Suprapubic skin (tissue), 4 donors: ENCODE measurements around the gene AMBRA1. TPM values are rescaled to one million over a fixed set of nuclear protein-coding genes. Genes with fewer than 3 reads are reported as not detected.

Experiments used
- DNase-seq, 2 donors: peaks; one replicate each; pipeline ENCODE4 v3.0.0-alpha.2; 2019; ENCODE audit warnings: low spot score in 2 of 2
- H3K27ac ChIP-seq: fragments of 200-600 bp; sonication (generic); one replicate; pipeline ENCODE4 v1.5.1; 2019
- H3K27me3 ChIP-seq: fragments of 200-600 bp; sonication (generic); one replicate; pipeline ENCODE4 v1.5.1; 2019
- H3K36me3 ChIP-seq: fragments of 200-600 bp; sonication (generic); one replicate; pipeline ENCODE4 v1.5.1; 2019
- H3K4me1 ChIP-seq: fragments of 200-600 bp; sonication (generic); one replicate; pipeline ENCODE4 v1.5.1; 2019
- H3K4me3 ChIP-seq: fragments of 200-600 bp; sonication (generic); one replicate; pipeline ENCODE4 v1.5.1; 2019; ENCODE audit warnings: mild to moderate bottlenecking
- H3K9me3 ChIP-seq: fragments of 200-600 bp; sonication (generic); one replicate; pipeline ENCODE4 v1.5.1; 2019
- EP300 ChIP-seq: sonication (generic); formaldehyde crosslinking; IDR thresholded peaks from one replicate; pipeline ENCODE4 v1.6.1; 2017; ENCODE audit warnings: antibody characterized with exemption
- POLR2A ChIP-seq, 2 donors: fragments of 450-650 bp; IDR thresholded peaks; one replicate each; pipeline ENCODE4 v1.6.1; 2017; ENCODE audit warnings: antibody characterized with exemption in 2 of 2, mild to moderate bottlenecking in 2 of 2, moderate library complexity in 2 of 2
- POLR2AphosphoS5 ChIP-seq, 3 donors: sonication (generic); formaldehyde crosslinking; IDR thresholded peaks; one replicate each; pipeline ENCODE4 v1.6.1; 2017; ENCODE audit warnings: antibody characterized with exemption in 3 of 3
- WGBS: methylation state at CpG from one replicate; pipeline ENCODE4 v1.1.5; 2018; 5-methylcytosine and 5-hydroxymethylcytosine counted together
- total RNA-seq, 4 donors: library from RNA; depleted of rRNA; stranded (reverse); fragments of >200 nt; gene quantifications; one replicate each; pipeline ENCODE4 v1.1.0, GENCODE V29; 2016
- TF ChIP-seq, protein P1 (sequence below), 2 donors: fragments of 200-600 bp in 1 of 2; fragments of 450-650 bp in 1 of 2; sonication (generic) in 1 of 2; IDR thresholded peaks; one replicate each; pipeline ENCODE4 v1.5.1; 2016 to 2019; ENCODE audit warnings: antibody characterized with exemption in 2 of 2, mild to moderate bottlenecking in 1 of 2, moderate library complexity in 1 of 2

The AMBRA1 gene
- total RNA-seq, 4 donors from 2014 or later: 38.6 to 63.2 (median 45.6) TPM

- H3K4me3 ChIP-seq: no peak overlapping the region
- H3K4me1 ChIP-seq: peaks cover 57% of the 10 kb centered on the region
- H3K36me3 ChIP-seq: no peaks in the 10 kb centered on the region
- no peak for DNase-seq
- WGBS: 100% methylated on average over 7 of the region's 7 CpGs
- H3K9me3 ChIP-seq: no peaks in the 10 kb centered on the region
- TF ChIP-seq EP300: no peak
- TF ChIP-seq, protein P1, sequence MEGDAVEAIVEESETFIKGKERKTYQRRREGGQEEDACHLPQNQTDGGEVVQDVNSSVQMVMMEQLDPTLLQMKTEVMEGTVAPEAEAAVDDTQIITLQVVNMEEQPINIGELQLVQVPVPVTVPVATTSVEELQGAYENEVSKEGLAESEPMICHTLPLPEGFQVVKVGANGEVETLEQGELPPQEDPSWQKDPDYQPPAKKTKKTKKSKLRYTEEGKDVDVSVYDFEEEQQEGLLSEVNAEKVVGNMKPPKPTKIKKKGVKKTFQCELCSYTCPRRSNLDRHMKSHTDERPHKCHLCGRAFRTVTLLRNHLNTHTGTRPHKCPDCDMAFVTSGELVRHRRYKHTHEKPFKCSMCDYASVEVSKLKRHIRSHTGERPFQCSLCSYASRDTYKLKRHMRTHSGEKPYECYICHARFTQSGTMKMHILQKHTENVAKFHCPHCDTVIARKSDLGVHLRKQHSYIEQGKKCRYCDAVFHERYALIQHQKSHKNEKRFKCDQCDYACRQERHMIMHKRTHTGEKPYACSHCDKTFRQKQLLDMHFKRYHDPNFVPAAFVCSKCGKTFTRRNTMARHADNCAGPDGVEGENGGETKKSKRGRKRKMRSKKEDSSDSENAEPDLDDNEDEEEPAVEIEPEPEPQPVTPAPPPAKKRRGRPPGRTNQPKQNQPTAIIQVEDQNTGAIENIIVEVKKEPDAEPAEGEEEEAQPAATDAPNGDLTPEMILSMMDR (IDR thresholded peaks at IDR 0.05): no peak
- TF ChIP-seq POLR2A (IDR thresholded peaks at IDR 0.05): no peak
- no peak for TF ChIP-seq POLR2AphosphoS5 (IDR thresholded peaks at IDR 0.05)
- peak overlapping the region; percentile 97 for H3K27ac ChIP-seq
- H3K27me3 ChIP-seq: no peaks in the 10 kb centered on the region
These were observed 21.9 kb upstream of the AMBRA1 start for GRCh38 chr11:46615756-46616155.

DNA sequence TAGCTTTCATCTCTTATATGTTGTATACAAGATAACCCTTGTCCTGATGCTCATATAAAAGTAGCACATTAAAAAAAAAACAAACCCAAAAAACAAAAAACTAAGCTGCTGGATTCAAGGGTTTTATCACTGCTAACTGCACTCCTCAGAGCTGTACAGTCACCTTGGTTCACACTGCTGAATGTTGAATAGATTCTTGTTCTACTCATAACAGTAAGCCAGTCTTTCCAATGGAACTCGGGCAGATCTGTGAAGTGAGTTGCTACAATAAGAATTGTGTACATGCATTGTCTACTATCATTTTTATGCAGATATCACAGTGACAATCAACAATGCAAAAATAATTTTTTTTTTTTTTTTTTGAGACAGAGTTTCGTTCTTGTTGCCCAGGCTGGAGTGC is 18.5 kb upstream of the AMBRA1 start:
- H3K4me3 ChIP-seq: no peak overlapping the region
- no peak for DNase-seq
- H3K4me1 ChIP-seq: peaks cover 31% of the 10 kb centered on the region
- 80% methylated on average over 2 of the region's 2 CpGs for WGBS
- no peaks in the 10 kb centered on the region for H3K9me3 ChIP-seq
- no peak overlapping the region for H3K27ac ChIP-seq
- no peaks in the 10 kb centered on the region for H3K27me3 ChIP-seq
- no peaks in the 10 kb centered on the region for H3K36me3 ChIP-seq
- TF ChIP-seq POLR2A (IDR thresholded peaks at IDR 0.05) (no peak), EP300 (no peak), POLR2AphosphoS5 (IDR thresholded peaks at IDR 0.05) (no peak)
- TF ChIP-seq, protein P1 (IDR thresholded peaks at IDR 0.05): no peak

- no peaks in the 10 kb centered on the region for H3K27me3 ChIP-seq
- H3K9me3 ChIP-seq: no peaks in the 10 kb centered on the region
- no peaks in the 10 kb centered on the region for H3K36me3 ChIP-seq
- no peak for DNase-seq
- no peak overlapping the region for H3K27ac ChIP-seq
- WGBS: 61% methylated on average over 5 of the region's 5 CpGs
- no peak overlapping the region for H3K4me3 ChIP-seq
- peaks cover 31% of the 10 kb centered on the region for H3K4me1 ChIP-seq
- TF ChIP-seq, protein P1 (IDR thresholded peaks at IDR 0.05): no peak
- no peak for TF ChIP-seq POLR2A (IDR thresholded peaks at IDR 0.05)
- TF ChIP-seq EP300: no peak
- TF ChIP-seq POLR2AphosphoS5 (IDR thresholded peaks at IDR 0.05): no peak
These were observed 17.9 kb upstream of the AMBRA1 start for GRCh38 chr11:46611526-46612304.

DNA sequence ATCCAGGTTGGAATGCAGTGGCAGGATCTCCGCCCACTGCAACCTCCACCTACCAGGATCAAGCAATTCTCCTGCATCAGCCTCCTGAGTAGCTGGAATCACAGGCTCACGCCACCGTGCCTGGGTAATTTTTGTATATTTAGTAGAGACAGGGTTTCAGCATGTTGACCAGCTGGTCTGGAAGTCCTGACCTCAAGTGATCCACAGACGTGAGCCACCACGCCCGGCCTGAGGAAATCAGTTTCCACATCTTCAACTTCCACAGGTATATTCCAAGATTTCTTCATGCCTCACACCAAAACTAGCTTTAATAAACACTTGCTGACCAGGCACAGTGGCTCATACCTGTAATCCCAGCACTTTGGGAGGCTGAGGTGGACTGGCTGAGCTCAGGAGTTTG is 15.6 kb upstream of the AMBRA1 start:
- 98% methylated on average over 4 of the region's 6 CpGs for WGBS
- DNase-seq: no peak
- TF ChIP-seq, protein P1 (IDR thresholded peaks at IDR 0.05): no peak
- TF ChIP-seq POLR2A (IDR thresholded peaks at IDR 0.05) (no peak), POLR2AphosphoS5 (IDR thresholded peaks at IDR 0.05) (no peak), EP300 (no peak)

DNA sequence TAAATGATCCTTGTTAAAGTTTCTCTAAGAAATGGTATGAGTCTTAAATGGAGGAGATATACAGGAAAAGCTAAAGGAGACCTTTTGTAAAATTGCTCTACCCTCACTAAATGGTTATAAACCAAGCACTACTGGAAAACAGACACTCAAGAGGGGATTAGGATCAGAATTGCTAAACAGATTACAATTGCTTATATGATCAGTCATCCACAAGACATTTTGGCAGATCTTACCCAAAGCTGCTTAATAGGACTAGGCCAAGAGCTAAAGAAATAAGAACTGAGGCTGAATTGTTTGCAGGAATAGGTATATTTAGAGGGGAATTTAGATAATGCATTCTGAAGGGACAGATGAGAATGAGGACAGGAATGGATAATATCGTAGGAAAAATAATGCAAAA is 13.7 kb upstream of the AMBRA1 start:
- Histone ChIP-seq H3K9me3 (no peaks in the 10 kb centered on the region), H3K27me3 (no peaks in the 10 kb centered on the region), H3K27ac (no peak overlapping the region), H3K4me3 (no peak overlapping the region), H3K36me3 (no peaks in the 10 kb centered on the region), H3K4me1 (peaks cover 12% of the 10 kb centered on the region)
- no peak for TF ChIP-seq POLR2AphosphoS5 (IDR thresholded peaks at IDR 0.05)
- TF ChIP-seq, protein P1 (IDR thresholded peaks at IDR 0.05): no peak
- no peak for TF ChIP-seq POLR2A (IDR thresholded peaks at IDR 0.05)
- no peak for TF ChIP-seq EP300
- no peak for DNase-seq
- 79% methylated on average over 1 of the region's 1 CpG for WGBS

More for the DNA sequence above, 15.6 kb upstream of the AMBRA1 start:
- no peak overlapping the region for H3K27ac ChIP-seq
- H3K4me1 ChIP-seq: peaks cover 12% of the 10 kb centered on the region
- no peaks in the 10 kb centered on the region for H3K27me3 ChIP-seq
- no peak overlapping the region for H3K4me3 ChIP-seq
- H3K36me3 ChIP-seq: no peaks in the 10 kb centered on the region
- H3K9me3 ChIP-seq: no peaks in the 10 kb centered on the region
